Suprapubic skin (tissue), 4 donors: ENCODE measurements around the gene ABHD1.

Source experiments
- EP300 ChIP-seq: sonication (generic); formaldehyde crosslinking; IDR thresholded peaks from one replicate; pipeline ENCODE4 v1.6.1; 2017; ENCODE audit warnings: antibody characterized with exemption
- POLR2A ChIP-seq, 2 donors: fragments of 450-650 bp; IDR thresholded peaks; one replicate each; pipeline ENCODE4 v1.6.1; 2017; ENCODE audit warnings: antibody characterized with exemption in 2 of 2, mild to moderate bottlenecking in 2 of 2, moderate library complexity in 2 of 2
- POLR2AphosphoS5 ChIP-seq, 3 donors: sonication (generic); formaldehyde crosslinking; IDR thresholded peaks; one replicate each; pipeline ENCODE4 v1.6.1; 2017; ENCODE audit warnings: antibody characterized with exemption in 3 of 3
- TF ChIP-seq, protein P1 (sequence below), 2 donors: fragments of 200-600 bp in 1 of 2; fragments of 450-650 bp in 1 of 2; sonication (generic) in 1 of 2; IDR thresholded peaks; one replicate each; pipeline ENCODE4 v1.5.1; 2016 to 2019; ENCODE audit warnings: antibody characterized with exemption in 2 of 2, mild to moderate bottlenecking in 1 of 2, moderate library complexity in 1 of 2

DNA sequence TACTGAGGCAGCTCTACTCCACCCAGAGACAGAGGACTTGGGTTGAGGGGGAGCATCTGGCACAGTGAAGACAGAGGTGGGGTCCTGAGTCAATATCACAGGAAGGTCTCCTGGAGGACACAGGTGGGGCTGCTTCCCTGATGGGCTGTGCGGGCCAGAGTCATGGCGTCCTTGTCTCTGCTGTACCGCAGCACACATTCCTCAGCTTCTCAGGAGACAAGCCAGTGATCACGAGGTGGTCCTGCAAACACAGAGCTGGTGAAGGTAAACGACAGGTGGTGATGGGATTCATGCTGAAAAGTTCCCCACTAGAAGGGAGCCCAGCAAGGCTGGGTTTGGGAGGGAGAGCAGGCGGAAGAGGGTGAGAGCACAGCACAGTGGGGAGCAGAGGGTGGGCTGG lies 34.9 kb downstream of the ABHD1 start:
- TF ChIP-seq, protein P1, sequence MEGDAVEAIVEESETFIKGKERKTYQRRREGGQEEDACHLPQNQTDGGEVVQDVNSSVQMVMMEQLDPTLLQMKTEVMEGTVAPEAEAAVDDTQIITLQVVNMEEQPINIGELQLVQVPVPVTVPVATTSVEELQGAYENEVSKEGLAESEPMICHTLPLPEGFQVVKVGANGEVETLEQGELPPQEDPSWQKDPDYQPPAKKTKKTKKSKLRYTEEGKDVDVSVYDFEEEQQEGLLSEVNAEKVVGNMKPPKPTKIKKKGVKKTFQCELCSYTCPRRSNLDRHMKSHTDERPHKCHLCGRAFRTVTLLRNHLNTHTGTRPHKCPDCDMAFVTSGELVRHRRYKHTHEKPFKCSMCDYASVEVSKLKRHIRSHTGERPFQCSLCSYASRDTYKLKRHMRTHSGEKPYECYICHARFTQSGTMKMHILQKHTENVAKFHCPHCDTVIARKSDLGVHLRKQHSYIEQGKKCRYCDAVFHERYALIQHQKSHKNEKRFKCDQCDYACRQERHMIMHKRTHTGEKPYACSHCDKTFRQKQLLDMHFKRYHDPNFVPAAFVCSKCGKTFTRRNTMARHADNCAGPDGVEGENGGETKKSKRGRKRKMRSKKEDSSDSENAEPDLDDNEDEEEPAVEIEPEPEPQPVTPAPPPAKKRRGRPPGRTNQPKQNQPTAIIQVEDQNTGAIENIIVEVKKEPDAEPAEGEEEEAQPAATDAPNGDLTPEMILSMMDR (IDR thresholded peaks at IDR 0.05), result no peak
- TF ChIP-seq POLR2A (IDR thresholded peaks at IDR 0.05) (no peak), POLR2AphosphoS5 (IDR thresholded peaks at IDR 0.05) (no peak), EP300 (no peak)
